ENCODE measurements around the gene LRRC56. TPM values are rescaled to one million over a fixed set of nuclear protein-coding genes. Genes with fewer than 3 reads are reported as not detected.

Gene LRRC56
- total and polyA plus RNA-seq, 2 of the 13 experiments (the other 11 are each of a cell fraction or from before 2014, with no cell fraction given): 0.11 to 0.29 TPM

- no peak for TF ChIP-seq ZNF318 (CRISPR knock-in tag; IDR thresholded peaks at IDR 0.05)
- TF ChIP-seq ZNF124 (CRISPR knock-in tag; IDR thresholded peaks at IDR 0.05): no peak
- no peak for TF ChIP-seq ZNF547 (CRISPR knock-in tag; IDR thresholded peaks at IDR 0.05)
- no peak for TF ChIP-seq HINFP (CRISPR knock-in tag; IDR thresholded peaks at IDR 0.05; ENCODE audit: low read depth)
- 0 out of 2 replicates have a peak, but pooled peaks have one; percentile 2 for TF ChIP-seq ZIK1 (CRISPR knock-in tag; IDR thresholded peaks at IDR 0.05; ENCODE audit: borderline replicate concordance, low read depth)
- no peak for TF ChIP-seq ELF1 (CRISPR knock-in tag; IDR thresholded peaks at IDR 0.05)
- TF ChIP-seq TOE1 (CRISPR knock-in tag; IDR thresholded peaks at IDR 0.05): no peak
- TF ChIP-seq RAD21 (CRISPR knock-in tag; IDR thresholded peaks at IDR 0.05): no peak; the same call in 1 of the 2 replicates
- TF ChIP-seq PAWR (CRISPR knock-in tag; IDR thresholded peaks at IDR 0.05; ENCODE audit: borderline replicate concordance): no peak
- no peak for TF ChIP-seq ZNF280D (CRISPR knock-in tag; IDR thresholded peaks at IDR 0.05)
- no peak for TF ChIP-seq ZC3H13 (CRISPR knock-in tag; IDR thresholded peaks at IDR 0.05)
- no peak for TF ChIP-seq BRCA1 (CRISPR knock-in tag; IDR thresholded peaks at IDR 0.05)
- no peak for TF ChIP-seq ZNF710 (CRISPR knock-in tag; IDR thresholded peaks at IDR 0.05; ENCODE audit: borderline replicate concordance)
- no peak for TF ChIP-seq FLYWCH1 (CRISPR knock-in tag; IDR thresholded peaks at IDR 0.05)
Measured at GRCh38 chr11:567629-568292, 30.4 kb downstream of the LRRC56 start (continued).
